Kidney (tissue), 14 donors: ENCODE measurements around the gene BABAM2. TPM values are rescaled to one million over a fixed set of nuclear protein-coding genes. Genes with fewer than 3 reads are reported as not detected.

Experiments
- DNase-seq, 5 donors: peaks; one replicate each; pipeline ENCODE4 v3.0.0-alpha.2; 2013 to 2020
- FAIRE-seq: peaks from 2 replicates; lab custom pipeline; 2012; peaks lifted over from hg19 to GRCh38; lab: Jason Lieb, UNC
- H3K27ac ChIP-seq, 2 donors: one replicate each; pipeline ENCODE4 v1.7.0; 2013; ENCODE audit warnings: low read depth in 2 of 2, low read length in 2 of 2, inconsistent platforms in 1 of 2
- H3K27me3 ChIP-seq: one replicate; pipeline ENCODE4 v1.7.1; 2013; ENCODE audit warnings: low read length, inconsistent platforms; ENCODE audit not compliant: control insufficient read depth, insufficient read depth
- H3K36me3 ChIP-seq, 3 donors: one replicate each; pipeline versions ENCODE4 v1.7.0 to v1.7.1; 2013; ENCODE audit warnings: low read length in 3 of 3, control low read depth in 1 of 3, inconsistent platforms in 1 of 3; ENCODE audit not compliant: insufficient read depth in 3 of 3, control insufficient read depth in 2 of 3
- H3K4me1 ChIP-seq, 3 donors: one replicate each; pipeline versions ENCODE4 v1.7.0 to v1.7.1; 2013; ENCODE audit warnings: low read length in 3 of 3, inconsistent platforms in 1 of 3, low read depth in 1 of 3; ENCODE audit not compliant: control insufficient read depth in 2 of 3, insufficient read depth in 2 of 3
- H3K4me3 ChIP-seq, 3 donors: one replicate each; pipeline versions ENCODE4 v1.7.0 to v1.8.1; 2013; ENCODE audit warnings: low read length in 3 of 3, control low read depth in 1 of 3, inconsistent platforms in 1 of 3
- H3K9ac ChIP-seq, 3 donors: one replicate each; pipeline versions ENCODE4 v1.7.0 to v1.7.1; 2013; ENCODE audit warnings: low read length in 3 of 3, control low read depth in 1 of 3, inconsistent platforms in 1 of 3
- H3K9me3 ChIP-seq, 3 donors: one replicate each; pipeline versions ENCODE4 v1.7.0 to v1.7.1; 2013; ENCODE audit warnings: low read length in 3 of 3, control low read depth in 1 of 3, inconsistent platforms in 1 of 3; ENCODE audit not compliant: control insufficient read depth in 2 of 3, insufficient read depth in 1 of 3
- CTCF ChIP-seq: IDR thresholded peaks from 3 replicates; pipeline ENCODE4 v1.5.1; 2012; ENCODE audit warnings: mild to moderate bottlenecking, moderate library complexity, borderline replicate concordance; ENCODE audit not compliant: insufficient read depth; ENCODE audit errors: extremely low read depth
- intact Hi-C: fragments of 100-400 bp; cut with DNase I; formaldehyde crosslinking; loops from one replicate; pipeline ENCODE4 v1.11.1; 2022
- polyA plus RNA-seq: library from polyadenylated mRNA; stranded (reverse); fragments of 350-450 nt; fragmentation: Illumina TruSeq; extraction: RNeasy Lipid Tissue Mini Kit (QIAGEN cat#74804); gene quantifications from one replicate; pipeline ENCODE4 v1.2.3, GENCODE V29; 2014; ENCODE audit warnings: low read depth, low replicate concordance; ENCODE audit not compliant: insufficient read depth
- total RNA-seq: library from RNA; stranded (reverse); fragmentation: NEBNext Ultra II Directional; extraction: Animal tissue kit (Norgen Biotek cat#: 25700); gene quantifications from one replicate; pipeline ENCODE4 v1.2.1, GENCODE V29; 2021
- donor health status: control.
- donor health status: control.
- donor health status: control.
- donor health status: control.
- donor health status: control.
- donor health status: DM: yes; HTN: yes; CAD: no.
- donor health status: Normal renal cell carcinoma (clear cell type).

Gene BABAM2
- total and polyA plus RNA-seq, 2 donors from 2014 or later: 68.4 to 74.1 TPM

DNA sequence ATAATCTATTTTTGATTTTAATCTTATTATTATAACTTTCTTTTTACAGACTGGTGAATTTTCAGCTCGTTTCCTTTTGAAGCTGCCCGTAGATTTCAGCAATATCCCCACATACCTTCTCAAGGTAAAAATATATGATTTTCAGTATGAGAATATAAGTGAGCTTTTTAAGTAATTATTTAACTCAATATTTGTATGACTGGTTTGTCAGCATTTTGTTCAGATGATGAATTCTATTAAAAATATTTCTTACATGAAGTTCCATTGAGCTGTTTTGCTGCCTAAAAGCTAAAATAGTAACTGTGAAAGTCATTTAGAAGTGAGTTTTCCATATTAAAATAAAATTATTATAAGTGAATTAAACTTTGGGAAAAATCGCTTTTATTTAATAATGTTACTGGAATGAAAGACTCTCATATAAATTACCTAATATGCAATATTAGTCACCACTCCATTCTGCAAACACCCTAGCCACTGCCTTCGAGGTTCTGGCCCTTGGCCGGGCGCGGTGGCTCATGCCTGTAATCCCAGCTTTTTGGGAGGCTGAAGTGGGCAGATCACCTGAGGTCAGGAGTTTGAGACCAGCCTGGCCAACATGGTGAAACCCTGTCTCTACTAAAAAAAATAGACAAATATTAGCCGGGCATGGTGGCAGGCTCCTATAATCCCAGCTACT lies 155.3 kb downstream of the BABAM2 start:
- no peaks in the 10 kb centered on the region for H3K36me3 ChIP-seq
- no peak for FAIRE-seq

GRCh38 chr2:28046921-28047320 lies 156.4 kb downstream of the BABAM2 start:
- TF ChIP-seq CTCF: no peak
- DNase-seq (no peak), FAIRE-seq (no peak)
- peaks cover 0 to 4% (median 2%) of the 10 kb centered on the region in 3 donors for H3K4me1 ChIP-seq
- H3K27ac ChIP-seq: no peak overlapping the region
- H3K9ac ChIP-seq: no peak overlapping the region
- intact Hi-C loops: no loop called here
- no peaks in the 10 kb centered on the region for H3K9me3 ChIP-seq
- no peaks in the 10 kb centered on the region for H3K27me3 ChIP-seq
- H3K4me3 ChIP-seq: no peak overlapping the region
- H3K36me3 ChIP-seq: no peaks in the 10 kb centered on the region

More for the DNA sequence above, 155.3 kb downstream of the BABAM2 start:
- Histone ChIP-seq H3K27ac (no peak overlapping the region), H3K27me3 (no peaks in the 10 kb centered on the region), H3K9me3 (no peaks in the 10 kb centered on the region), H3K9ac (no peak overlapping the region), H3K4me1 (peaks cover 0 to 4% (median 2%) of the 10 kb centered on the region in 3 donors), H3K4me3 (no peak overlapping the region)
- intact Hi-C loops: no loop called here
- TF ChIP-seq CTCF: no peak
- no peak for DNase-seq

- Histone ChIP-seq H3K4me3 (no peak overlapping the region), H3K9ac (no peak overlapping the region), H3K36me3 (no peaks in the 10 kb centered on the region), H3K27me3 (no peaks in the 10 kb centered on the region), H3K9me3 (no peaks in the 10 kb centered on the region), H3K27ac (no peak overlapping the region), H3K4me1 (peaks cover 0 to 4% (median 2%) of the 10 kb centered on the region in 3 donors)
- FAIRE-seq (no peak), DNase-seq (no peak)
- TF ChIP-seq CTCF: no peak
- intact Hi-C loops: no loop called here
These were observed 157.2 kb downstream of the BABAM2 start for GRCh38 chr2:28047681-28048080.
